ENCODE measurements around the gene NACC1. TPM values are rescaled to one million over a fixed set of nuclear protein-coding genes. Genes with fewer than 3 reads are reported as not detected.

The NACC1 gene
- total and polyA plus RNA-seq, 2 experiments from 2014 or later: 12.4 to 260 TPM

GRCh38 chr19:13109361-13110098 lies 8.5 kb upstream of the NACC1 start:
- Histone ChIP-seq H3K4me1 (ENCODE audit: insufficient read depth) (no peaks in the 10 kb centered on the region), H3F3A (replicated peaks; ENCODE audit: low read depth) (peaks cover 3% of the 10 kb centered on the region), H3K79me2 (replicated peaks; ENCODE audit: insufficient read depth) (peaks cover 9% of the 10 kb centered on the region), H3K4me3 (no peak overlapping the region), H2AFZ (no peak overlapping the region), H4K20me1 (replicated peaks; ENCODE audit: insufficient read depth) (peaks cover 9% of the 10 kb centered on the region), H3K9me2 (ENCODE audit: insufficient read depth) (no peaks in the 10 kb centered on the region), H3K27ac (ENCODE audit: low read depth) (no peak overlapping the region), H3K4me2 (no peak overlapping the region), H3K36me3 (ENCODE audit: insufficient read depth) (peaks cover 9% of the 10 kb centered on the region), H3K27me3 (ENCODE audit: insufficient read depth) (no peaks in the 10 kb centered on the region)
- ATAC-seq: no peak
- no peak for DNase-seq (ENCODE audit: low spot score)
- TF ChIP-seq ZNF114 (CRISPR knock-in tag; IDR thresholded peaks at IDR 0.05): no peak
- TF ChIP-seq CTCF (conservative IDR thresholded peaks at IDR 0.05; ENCODE audit: low read depth in 2 of 2): no peak
- TF ChIP-seq EZH2 (IDR thresholded peaks at IDR 0.05; ENCODE audit: low read depth, unreplicated experiment): no peak
- no peak for TF ChIP-seq NANOG (IDR thresholded peaks at IDR 0.05; ENCODE audit: borderline replicate concordance)
- TF ChIP-seq EZH2phosphoT487 (IDR thresholded peaks at IDR 0.05; ENCODE audit: unreplicated experiment): no peak
- no peak for TF ChIP-seq JUNB (IDR thresholded peaks at IDR 0.05; ENCODE audit: unreplicated experiment)
- TF ChIP-seq STAT1 (IDR thresholded peaks at IDR 0.05; ENCODE audit: unreplicated experiment): no peak
- no peak for TF ChIP-seq ZNF462 (CRISPR knock-in tag; IDR thresholded peaks at IDR 0.05)
- TF ChIP-seq ZNF331 (CRISPR knock-in tag; IDR thresholded peaks at IDR 0.05; ENCODE audit: low read depth): no peak
- no peak for TF ChIP-seq CREB1 (CRISPR knock-in tag; IDR thresholded peaks at IDR 0.05; ENCODE audit: low read depth)
- TF ChIP-seq REST (IDR thresholded peaks at IDR 0.05; ENCODE audit: unreplicated experiment): no peak
- no peak for TF ChIP-seq POLR2AphosphoS5 (IDR thresholded peaks at IDR 0.05; ENCODE audit: low read depth)
- Mint-ChIP-seq H3K4me1 (no peaks in the 10 kb centered on the region; the same call in 2 of the 3 replicates), H3K4me3 (no peak overlapping the region), H3K9me3 (no peaks in the 10 kb centered on the region), H3K27me3 (ENCODE audit: insufficient read depth, low read depth, poor library complexity) (peaks cover 9% of the 10 kb centered on the region), H3K36me3 (ENCODE audit: low read depth) (peaks cover 34% of the 10 kb centered on the region), H3K27ac (no peak overlapping the region)

Measured in GM23338 (cell line).